Panc1 (cell line): ENCODE measurements around the gene FAM228B. TPM values are rescaled to one million over a fixed set of nuclear protein-coding genes. Genes with fewer than 3 reads are reported as not detected.
"Not testable (repeated sequence)": the region's sequence is repeated elsewhere in the genome, so short reads cannot be mapped to it uniquely, and the experiment has no call there.

ENCODE experiments used
- ATAC-seq: fragments of 200-7000 bp; cut with Tn5 transposase; 2 replicates; pipeline ENCODE4 v1.9.1; 2020; ENCODE audit warnings: mild to moderate bottlenecking, moderate library complexity
- BruUV-seq: library from RNA; stranded (reverse); fragments of 400-500 nt; replicated peaks from 2 replicates; lab custom pipeline; 2021; lab: Mats Ljungman, UMichigan
- CTCF ChIA-PET: fragments of 300-600 bp; sonication (Branson Sonifier 250); formaldehyde crosslinking; loops from one replicate; lab custom pipeline; 2022; ENCODE audit warnings: antibody characterized with exemption; lab: Charles Lee
- POLR2A ChIA-PET: fragments of 300-600 bp; sonication (Branson Sonifier 250); formaldehyde crosslinking; loops from one replicate; lab custom pipeline; 2022; ENCODE audit warnings: antibody characterized with exemption; lab: Charles Lee
- DNase-seq: peaks from one replicate; pipeline ENCODE4 v3.0.0-alpha.2; 2010; ENCODE audit warnings: low read depth, low spot score
- H3K27ac ChIP-seq: 2 replicates; pipeline ENCODE4 v1.5.1; 2011; ENCODE audit warnings: mild to moderate bottlenecking, low read length, inconsistent platforms
- H3K27me3 ChIP-seq: fragments of 200-500 bp; sonication (Bioruptor generic); 2 replicates; pipeline ENCODE4 v1.6.0; 2014; ENCODE audit warnings: low read length, inconsistent platforms; ENCODE audit not compliant: control insufficient read depth, insufficient read depth
- H3K36me3 ChIP-seq: fragments of 200-500 bp; sonication (Bioruptor generic); 2 replicates; pipeline ENCODE4 v1.5.1; 2014; ENCODE audit warnings: inconsistent platforms, mild to moderate bottlenecking, low read length, moderate library complexity; ENCODE audit not compliant: control insufficient read depth, insufficient read depth
- H3K4me1 ChIP-seq: 2 replicates; pipeline ENCODE4 v1.5.1; 2011; ENCODE audit warnings: inconsistent platforms, mild to moderate bottlenecking, low read length, moderate library complexity; ENCODE audit not compliant: control insufficient read depth, insufficient read depth
- H3K4me3 ChIP-seq, 2 experiments: 2 replicates each; pipeline ENCODE4 v1.5.1; 2011 to 2012; ENCODE audit warnings: low read depth in 2 of 2, low read length in 2 of 2, mild to moderate bottlenecking in 2 of 2, inconsistent platforms in 1 of 2, moderate library complexity in 1 of 2
- H3K9me3 ChIP-seq: fragments of 200-500 bp; sonication (Bioruptor generic); 2 replicates; pipeline ENCODE4 v1.5.1; 2014; ENCODE audit warnings: low read depth, mild to moderate bottlenecking, inconsistent platforms, low read length, moderate library complexity; ENCODE audit not compliant: control insufficient read depth, insufficient read depth
- CTCF ChIP-seq: fragments of 450-650 bp; IDR thresholded peaks from 2 replicates; pipeline ENCODE4 v1.5.1; 2017; ENCODE audit warnings: mild to moderate bottlenecking
- POLR2AphosphoS5 ChIP-seq: IDR thresholded peaks from 2 replicates; pipeline ENCODE4 v1.6.1; 2012; ENCODE audit warnings: mild to moderate bottlenecking, low read depth, low read length, moderate library complexity
- SIN3A ChIP-seq: IDR thresholded peaks from 2 replicates; pipeline ENCODE4 v1.6.1; 2012; ENCODE audit warnings: low read depth, mild to moderate bottlenecking, low read length, moderate library complexity, borderline replicate concordance; ENCODE audit not compliant: insufficient read depth
- TCF7L2 ChIP-seq: IDR thresholded peaks from 2 replicates; pipeline ENCODE4 v1.6.1; 2011; ENCODE audit warnings: mild to moderate bottlenecking, low read depth, low read length, inconsistent platforms
- in situ Hi-C: cut with HindIII; loops from 2 replicates; pipeline ENCODE4 v1.10.0; 2016; ENCODE audit warnings: low sequenced_read_pairs, low pct_unique_long_range_greater_than_20kb
- intact Hi-C: fragments of 100-400 bp; cut with micrococcal nuclease; formaldehyde crosslinking; loops from one replicate; pipeline ENCODE4 v1.10.0; 2022; ENCODE audit not compliant: unreplicated experiment
- total RNA-seq: library from RNA; stranded (reverse); gene quantifications from one replicate; pipeline ENCODE4 v1.2.1, GENCODE V29; 2021; ENCODE audit not compliant: unreplicated experiment
- TF ChIP-seq, protein P1 (sequence below), 2 experiments: IDR thresholded peaks; 2 replicates each; pipeline ENCODE4 v1.6.1; 2011 to 2012; ENCODE audit warnings: low read depth in 2 of 2, control low read depth in 1 of 2, low read length in 1 of 2, mild to moderate bottlenecking in 1 of 2, moderate library complexity in 1 of 2; ENCODE audit not compliant: insufficient read depth in 1 of 2

FAM228B gene
- total RNA-seq, 1 experiment from 2014 or later = 23.0 TPM

GRCh38 chr2:24125956-24126355 is 2.7 kb downstream of the FAM228B start:
- no TSS peak for BruUV-seq
- POLR2A ChIA-PET = no interaction called here

DNA sequence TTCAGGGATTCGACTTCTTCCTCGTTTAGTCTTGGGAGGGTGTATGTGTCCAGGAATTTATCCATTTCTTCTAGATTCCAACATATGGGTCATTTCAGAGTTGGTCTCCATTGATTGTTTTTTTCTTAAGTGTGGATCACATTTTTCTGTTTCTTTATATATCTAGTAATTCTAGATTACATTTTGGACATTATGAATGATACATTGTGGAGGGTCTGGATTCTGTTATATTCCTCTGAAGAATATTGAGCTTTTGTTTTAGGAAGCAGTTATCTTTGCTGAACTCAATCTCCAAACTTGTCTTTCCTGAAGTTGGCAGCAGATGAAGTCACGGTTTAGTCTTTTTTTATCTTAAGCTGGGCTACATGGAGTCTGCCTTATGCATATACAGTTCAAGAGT is 9.3 kb downstream of the FAM228B start:
- intact Hi-C loops = no loop called here
- ChIA-PET CTCF (no interaction called here), POLR2A (interaction anchor here (0.6 kb wide), 1 partner anchor 121 kb away, joined by 4 read pairs; no protein-coding TSS in a partner anchor)
- Histone ChIP-seq H3K36me3 (no peaks in the 10 kb centered on the region), H3K9me3 (peaks cover 4% of the 10 kb centered on the region; the same call in 1 of the 2 replicates), H3K27ac (no peak overlapping the region), H3K4me3 (no peak overlapping the region), H3K27me3 (no peaks in the 10 kb centered on the region), H3K4me1 (no peaks in the 10 kb centered on the region)
- TF ChIP-seq SIN3A (no peak), TCF7L2 (no peak), POLR2AphosphoS5 (no peak), CTCF (no peak)
- TF ChIP-seq, protein P1, sequence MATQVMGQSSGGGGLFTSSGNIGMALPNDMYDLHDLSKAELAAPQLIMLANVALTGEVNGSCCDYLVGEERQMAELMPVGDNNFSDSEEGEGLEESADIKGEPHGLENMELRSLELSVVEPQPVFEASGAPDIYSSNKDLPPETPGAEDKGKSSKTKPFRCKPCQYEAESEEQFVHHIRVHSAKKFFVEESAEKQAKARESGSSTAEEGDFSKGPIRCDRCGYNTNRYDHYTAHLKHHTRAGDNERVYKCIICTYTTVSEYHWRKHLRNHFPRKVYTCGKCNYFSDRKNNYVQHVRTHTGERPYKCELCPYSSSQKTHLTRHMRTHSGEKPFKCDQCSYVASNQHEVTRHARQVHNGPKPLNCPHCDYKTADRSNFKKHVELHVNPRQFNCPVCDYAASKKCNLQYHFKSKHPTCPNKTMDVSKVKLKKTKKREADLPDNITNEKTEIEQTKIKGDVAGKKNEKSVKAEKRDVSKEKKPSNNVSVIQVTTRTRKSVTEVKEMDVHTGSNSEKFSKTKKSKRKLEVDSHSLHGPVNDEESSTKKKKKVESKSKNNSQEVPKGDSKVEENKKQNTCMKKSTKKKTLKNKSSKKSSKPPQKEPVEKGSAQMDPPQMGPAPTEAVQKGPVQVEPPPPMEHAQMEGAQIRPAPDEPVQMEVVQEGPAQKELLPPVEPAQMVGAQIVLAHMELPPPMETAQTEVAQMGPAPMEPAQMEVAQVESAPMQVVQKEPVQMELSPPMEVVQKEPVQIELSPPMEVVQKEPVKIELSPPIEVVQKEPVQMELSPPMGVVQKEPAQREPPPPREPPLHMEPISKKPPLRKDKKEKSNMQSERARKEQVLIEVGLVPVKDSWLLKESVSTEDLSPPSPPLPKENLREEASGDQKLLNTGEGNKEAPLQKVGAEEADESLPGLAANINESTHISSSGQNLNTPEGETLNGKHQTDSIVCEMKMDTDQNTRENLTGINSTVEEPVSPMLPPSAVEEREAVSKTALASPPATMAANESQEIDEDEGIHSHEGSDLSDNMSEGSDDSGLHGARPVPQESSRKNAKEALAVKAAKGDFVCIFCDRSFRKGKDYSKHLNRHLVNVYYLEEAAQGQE (IDR thresholded peaks at IDR 0.05; ENCODE audit: insufficient read depth in 1 of 2, low read depth in 2 of 2, low read length in 1 of 2) = no peak
- in situ Hi-C loops = no loop called here
- DNase-seq (no peak), ATAC-seq (no peak)
- no TSS peak for BruUV-seq

More at GRCh38 chr2:24125956-24126355, 2.7 kb downstream of the FAM228B start:
- Histone ChIP-seq H3K36me3 (no peaks in the 10 kb centered on the region), H3K27me3 (no peaks in the 10 kb centered on the region), H3K9me3 (no peaks in the 10 kb centered on the region), H3K27ac (no peak overlapping the region), H3K4me3 (no peak overlapping the region), H3K4me1 (peaks cover 12% of the 10 kb centered on the region)
- ATAC-seq (no peak), DNase-seq (no peak)
- CTCF ChIA-PET = no interaction called here
- in situ Hi-C loops = no loop called here
- intact Hi-C loops = no loop called here
- TF ChIP-seq CTCF = no peak
- TF ChIP-seq SIN3A = no peak
- TF ChIP-seq, protein P1 (IDR thresholded peaks at IDR 0.05; ENCODE audit: insufficient read depth in 1 of 2, low read depth in 2 of 2, low read length in 1 of 2) = no peak
- no peak for TF ChIP-seq TCF7L2
- TF ChIP-seq POLR2AphosphoS5 = no peak

- DNase-seq, CTCF ChIA-PET: not testable (repeated sequence)
These were observed 17.0 kb downstream of the FAM228B start for GRCh38 chr2:24140305-24140704.

More at GRCh38 chr2:24140305-24140704, 17.0 kb downstream of the FAM228B start:
- H3K36me3 ChIP-seq, POLR2A ChIA-PET, H3K4me3 ChIP-seq, BruUV-seq, intact Hi-C loops, ATAC-seq, H3K27me3 ChIP-seq, H3K4me1 ChIP-seq, in situ Hi-C loops, H3K9me3 ChIP-seq, H3K27ac ChIP-seq: not testable (repeated sequence)
